NCI-H1694 (cell line): ENCODE data around the gene FBXW7.

ENCODE experiments used
- DNase-seq: peaks from one replicate; lab custom pipeline; 2025; lab: John Stamatoyannopoulos, UW

FBXW7 gene

GRCh38 chr4:152427981-152428380 is 107.9 kb downstream of the FBXW7 start:
- no peak for DNase-seq

DNA sequence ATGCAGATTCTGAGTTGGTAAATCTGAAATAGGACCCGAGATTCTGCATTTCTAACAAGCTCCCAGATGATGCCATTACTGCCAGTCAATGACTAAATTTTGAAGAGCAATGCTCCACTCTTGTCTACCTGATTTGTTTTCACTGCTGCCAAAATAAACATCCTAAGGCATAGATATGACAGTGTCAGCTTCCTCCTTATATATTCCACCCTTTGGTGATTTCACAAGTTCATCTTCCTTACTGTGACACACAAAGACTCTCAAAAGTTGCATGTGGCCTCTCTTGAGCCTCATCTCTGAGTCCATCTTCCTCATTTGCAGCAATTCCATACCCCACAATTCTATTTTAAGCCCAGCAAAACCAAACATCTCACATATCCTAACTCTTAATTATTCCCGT is 110.9 kb downstream of the FBXW7 start:
- DNase-seq, result no peak

DNA sequence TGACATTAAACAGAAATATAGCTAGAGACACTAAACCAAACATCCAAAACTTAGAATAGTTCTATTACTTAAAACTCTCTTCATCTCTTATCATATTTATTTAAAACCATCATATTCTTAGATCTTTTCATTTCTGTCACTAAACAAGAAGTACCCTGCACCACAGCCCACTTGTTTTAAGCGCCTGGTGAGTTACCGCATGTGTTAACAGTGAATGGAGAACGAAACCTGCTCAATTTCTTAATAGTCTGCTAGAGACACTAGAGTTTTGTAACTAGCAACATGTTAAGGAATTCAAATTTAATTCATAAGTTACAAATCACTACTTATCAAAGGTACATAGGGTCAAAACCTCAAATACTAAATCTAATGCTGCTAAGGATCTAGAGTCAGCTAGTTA is 111.5 kb downstream of the FBXW7 start:
- no peak for DNase-seq

DNA sequence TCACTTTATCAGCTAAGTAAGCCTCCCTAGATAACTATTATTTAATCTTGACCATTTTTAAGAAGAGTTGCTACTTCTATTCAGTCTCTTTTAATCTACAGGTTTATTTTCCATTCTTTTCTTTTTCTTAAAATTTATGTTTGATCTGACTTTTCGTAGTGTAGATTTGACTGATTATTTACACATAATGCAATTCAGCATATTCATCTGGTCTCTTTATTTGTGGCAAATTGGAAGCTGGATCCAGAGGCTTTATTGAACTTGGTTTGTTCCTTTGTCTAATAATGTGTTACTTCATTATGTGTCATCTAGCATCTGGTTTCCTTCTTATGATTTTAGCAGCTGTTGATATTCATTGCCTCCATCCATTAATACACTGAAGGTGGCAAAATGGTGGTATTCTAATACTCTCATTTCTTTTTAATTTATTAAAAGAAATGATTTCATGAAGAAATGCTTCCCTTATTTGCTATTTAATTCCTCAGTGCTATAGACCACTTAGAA is 113.0 kb downstream of the FBXW7 start:
- no peak for DNase-seq

GRCh38 chr4:152421576-152421975 is 114.3 kb downstream of the FBXW7 start:
- no peak for DNase-seq

GRCh38 chr4:152419809-152420208 is 116.1 kb downstream of the FBXW7 start:
- DNase-seq, result no peak

DNA sequence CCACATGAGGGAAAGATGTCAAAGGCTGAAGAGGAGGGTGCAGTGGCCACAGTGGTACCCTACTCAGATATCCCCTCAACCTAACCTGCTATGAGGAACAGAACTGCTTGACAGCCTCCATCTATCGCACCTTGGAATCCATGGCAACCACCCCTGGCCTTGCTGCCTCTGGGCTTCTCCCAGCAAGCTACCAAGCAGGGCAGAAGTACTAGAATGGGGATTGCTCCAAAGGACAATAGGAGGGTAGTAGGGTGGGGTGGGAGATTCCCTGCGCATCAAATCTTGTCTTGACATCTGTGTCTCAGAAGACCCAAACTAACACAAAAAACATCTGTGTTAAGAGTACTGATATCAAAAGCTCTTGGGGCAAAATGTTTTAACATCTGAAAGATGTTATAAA is 118.2 kb downstream of the FBXW7 start:
- no peak for DNase-seq

GRCh38 chr4:152415980-152416379 is 119.9 kb downstream of the FBXW7 start:
- no peak for DNase-seq

- peak; percentile 28 for DNase-seq
Observed at GRCh38 chr4:152408514-152409327, 127.2 kb downstream of the FBXW7 start.

GRCh38 chr4:152401424-152401823 is 134.5 kb downstream of the FBXW7 start:
- DNase-seq, result no peak

- no peak for DNase-seq
Observed at GRCh38 chr4:152399246-152399645, 136.6 kb downstream of the FBXW7 start.

DNA sequence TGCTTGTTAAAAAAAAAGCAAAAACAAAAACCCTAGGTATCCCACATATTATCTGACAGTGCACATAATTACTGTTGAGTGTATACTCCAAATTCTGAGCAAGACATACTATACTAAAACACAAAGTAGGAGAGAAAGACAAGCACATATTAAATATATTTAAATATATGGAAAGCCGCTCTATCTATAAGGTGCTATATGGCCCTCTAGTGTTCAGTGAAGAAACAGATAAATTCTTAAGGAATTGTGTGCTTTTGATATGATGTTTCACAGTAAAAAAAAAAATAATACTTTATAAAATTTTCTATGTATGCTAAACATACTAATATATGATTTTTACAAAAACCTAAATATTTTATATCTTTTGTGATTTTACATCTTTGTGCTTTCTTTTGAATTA is 137.8 kb downstream of the FBXW7 start:
- DNase-seq, result peak; percentile 16

DNA sequence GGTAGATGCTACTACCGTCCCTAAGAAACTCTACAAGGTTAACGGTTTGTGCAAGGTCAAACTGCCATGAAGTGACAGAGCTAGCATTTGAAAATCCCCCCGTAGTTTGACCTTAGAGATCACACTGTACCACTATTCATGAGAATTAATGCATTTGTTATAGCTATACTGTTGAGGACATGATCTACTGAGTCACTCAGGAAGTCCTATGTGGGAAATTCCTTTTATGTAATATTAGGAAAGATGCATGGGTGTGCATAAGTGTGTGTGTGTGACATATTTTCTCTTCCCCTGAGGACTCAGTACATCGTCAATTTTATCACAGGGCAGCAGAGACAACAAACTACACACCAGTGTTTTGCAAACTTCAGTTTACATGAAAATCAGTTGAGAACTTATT is 141.1 kb downstream of the FBXW7 start:
- no peak for DNase-seq

DNA sequence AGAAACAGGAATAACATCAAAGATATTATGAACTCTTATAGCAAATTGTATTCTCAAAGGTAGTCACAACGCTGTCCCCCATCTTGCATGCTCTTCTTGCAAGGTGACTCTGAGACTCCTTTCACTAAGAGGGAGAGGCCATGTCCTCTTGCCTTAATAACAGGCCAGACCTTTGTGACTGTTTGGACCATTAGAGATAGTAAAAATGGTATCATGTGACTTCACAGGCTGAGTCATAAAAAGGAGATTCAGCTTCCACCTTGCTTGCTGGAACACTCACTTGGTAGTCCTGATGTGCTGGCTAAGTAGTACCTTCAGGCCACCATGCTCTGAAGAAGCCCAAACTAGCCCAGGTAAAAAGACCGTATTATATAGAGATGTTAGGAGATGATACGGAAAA is 143.8 kb downstream of the FBXW7 start:
- DNase-seq, result no peak

GRCh38 chr4:152390216-152390615 is 145.7 kb downstream of the FBXW7 start:
- DNase-seq, result no peak

DNA sequence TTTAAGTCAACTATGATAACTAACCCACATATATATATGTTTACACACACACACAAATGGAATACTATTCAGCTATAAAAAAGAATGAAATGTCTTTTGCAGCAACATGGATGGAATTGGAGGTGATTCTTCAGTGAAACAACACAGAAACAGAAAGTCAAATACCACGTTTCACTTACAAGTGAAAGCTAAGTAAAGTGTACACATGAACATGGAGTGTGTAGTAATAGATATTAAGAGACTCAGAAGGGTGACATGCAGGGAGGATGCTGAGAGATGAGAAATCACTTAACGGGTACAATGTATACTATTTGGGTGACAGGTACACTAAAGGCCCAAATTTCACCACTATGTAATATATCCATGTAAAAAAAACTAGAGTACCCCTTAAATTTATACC is 146.5 kb downstream of the FBXW7 start:
- DNase-seq, result no peak

DNA sequence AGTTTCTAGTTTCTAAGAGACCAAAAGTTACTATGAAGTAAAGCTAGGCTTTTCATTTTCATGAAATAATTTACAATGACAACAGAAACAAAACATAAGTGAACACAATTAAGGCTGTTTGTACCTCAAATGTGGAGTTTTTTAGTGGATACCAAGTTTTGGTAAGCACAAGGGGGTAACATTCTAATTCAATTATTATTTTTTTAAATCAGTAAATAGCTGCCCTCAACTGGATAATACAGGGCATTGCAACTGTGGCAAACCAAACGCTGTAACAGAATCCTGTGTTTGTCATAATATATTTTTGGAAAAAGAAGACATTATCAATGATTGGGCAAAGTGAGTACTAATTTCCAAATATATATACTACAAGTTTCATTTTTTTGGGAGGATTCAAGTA is 150.3 kb downstream of the FBXW7 start:
- peak; percentile 15 for DNase-seq

DNA sequence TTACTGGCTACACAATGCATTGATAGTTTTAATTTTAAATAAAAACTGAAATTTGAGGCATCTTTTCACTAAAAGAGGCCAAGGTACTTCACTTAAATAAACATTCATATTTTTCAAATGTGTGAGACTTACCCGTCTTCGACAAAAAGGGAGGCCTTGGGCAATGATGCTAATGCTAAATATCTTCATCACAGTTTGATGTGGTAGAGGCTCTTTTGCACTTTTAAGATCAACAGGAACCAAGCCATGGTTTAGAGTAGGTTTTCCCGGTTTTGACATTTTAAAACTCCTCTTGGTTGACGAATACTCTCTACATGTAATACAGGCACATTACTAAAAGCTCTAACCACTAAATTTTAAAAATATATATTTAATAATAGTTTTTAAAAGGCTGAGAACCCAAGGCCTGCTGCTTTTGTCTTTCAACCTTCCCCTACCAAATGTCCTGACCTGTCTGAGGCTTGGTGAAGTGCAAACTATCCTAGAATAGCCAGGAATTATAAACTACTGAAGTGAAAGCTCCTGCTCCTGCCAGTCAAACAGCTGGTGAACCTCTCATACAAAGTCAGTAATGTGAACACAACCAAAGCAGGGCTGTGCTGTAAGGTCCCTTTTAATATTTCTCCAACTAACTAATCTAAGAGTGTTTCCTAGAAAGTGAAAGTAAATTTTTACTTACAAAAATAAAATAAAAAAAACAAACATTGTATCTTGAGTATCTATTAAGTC is 153.7 kb downstream of the FBXW7 start:
- no peak for DNase-seq

DNA sequence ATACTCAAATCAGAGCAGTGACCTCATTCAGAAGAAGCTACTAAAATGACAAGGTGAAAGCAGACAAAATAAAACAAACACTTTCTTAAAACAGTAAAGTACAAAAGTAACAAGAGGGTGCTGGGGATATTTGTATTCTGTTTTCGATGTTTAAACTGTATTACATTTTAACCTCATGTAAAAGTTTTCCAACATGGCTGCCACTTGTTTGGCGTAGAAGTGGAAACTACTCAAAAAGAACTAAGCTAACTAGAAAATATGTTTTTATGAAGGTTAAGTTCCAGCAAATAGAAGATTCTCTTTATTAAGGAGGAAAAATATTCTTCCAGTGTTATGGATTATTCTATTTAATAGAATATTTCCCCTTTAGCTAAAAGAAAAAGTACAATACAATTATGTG is 155.0 kb downstream of the FBXW7 start:
- DNase-seq, result no peak

DNA sequence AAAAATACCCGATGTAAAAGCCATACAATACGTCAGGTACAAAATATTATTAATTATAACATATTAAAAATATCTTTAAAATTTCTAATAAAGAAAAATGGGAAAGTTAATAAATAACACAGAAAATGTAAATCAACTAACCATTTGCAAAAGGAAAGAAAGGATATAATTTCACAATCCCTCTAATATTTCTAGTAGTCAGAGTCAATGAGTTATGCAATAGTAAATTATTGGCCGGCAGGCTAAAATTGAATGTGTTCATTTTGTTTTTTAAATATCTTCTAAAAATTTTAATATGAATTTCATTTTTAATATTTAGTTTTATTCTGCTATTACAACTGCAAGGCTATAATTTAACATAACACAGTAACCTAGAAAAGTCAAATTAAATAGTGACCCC is 155.7 kb downstream of the FBXW7 start:
- DNase-seq, result no peak

DNA sequence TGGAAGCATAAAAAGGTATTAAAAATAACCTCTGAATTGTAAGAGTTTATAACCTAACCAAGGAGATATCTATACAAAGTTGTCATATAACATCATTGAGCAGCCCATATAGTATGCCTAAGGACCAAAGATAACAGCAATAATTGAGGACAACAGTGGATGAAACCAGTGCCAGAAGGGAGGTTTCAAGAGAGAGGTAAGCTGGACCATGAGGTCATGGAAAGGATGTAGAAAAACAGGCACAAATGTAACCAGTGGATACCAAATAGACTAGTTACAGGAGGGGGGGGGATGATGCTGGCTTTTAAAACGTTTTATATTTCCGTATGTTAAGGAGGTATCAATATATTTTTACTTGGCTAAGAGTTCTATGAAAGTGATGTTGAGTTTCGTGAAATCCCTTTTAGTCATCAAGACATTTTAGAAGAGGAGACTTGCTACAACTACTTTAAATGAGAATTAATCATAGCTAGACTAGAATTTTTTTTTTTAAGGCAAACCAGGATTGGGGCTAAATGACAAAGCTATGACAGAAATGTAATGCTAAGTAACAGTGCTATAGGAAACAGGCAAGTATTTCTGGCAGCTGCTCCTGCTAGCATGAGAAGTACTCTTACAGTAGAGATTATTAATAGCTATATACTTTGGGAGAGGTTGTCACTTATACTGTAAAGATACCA is 161.1 kb downstream of the FBXW7 start:
- no peak for DNase-seq

- DNase-seq, result no peak
Observed at GRCh38 chr4:152374153-152374552, 161.7 kb downstream of the FBXW7 start.

DNA sequence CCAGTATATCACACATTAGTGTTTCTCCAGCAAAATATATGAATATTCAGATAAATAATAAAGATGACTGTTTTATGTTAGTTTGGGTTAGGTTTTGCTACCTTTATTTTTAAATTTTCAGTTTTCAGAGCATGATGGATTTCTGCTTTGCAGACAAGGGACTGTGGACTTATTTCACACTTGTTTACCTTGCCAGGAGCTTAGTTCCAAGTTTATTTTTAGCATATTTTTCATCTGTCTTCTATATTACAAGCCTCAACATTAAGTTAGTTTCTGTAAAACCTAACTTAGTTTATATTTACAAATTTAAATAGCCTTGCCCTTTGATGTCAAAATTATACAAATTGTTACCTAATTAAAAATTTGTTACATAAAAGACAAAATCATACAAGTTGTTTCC is 163.4 kb downstream of the FBXW7 start:
- DNase-seq, result no peak
